ENCODE data around the gene PROB1. TPM values are rescaled to one million over a fixed set of nuclear protein-coding genes. Genes with fewer than 3 reads are reported as not detected.
A peak's percentile ranks its signal among the peaks of the same experiment; 100 is the strongest.

PROB1 gene
- total RNA-seq, 1 donor from 2014 or later, result 1.9 TPM

GRCh38 chr5:139422307-139422893 lies 27.5 kb upstream of the PROB1 start:
- Histone ChIP-seq H3K4me1 (peaks cover 7% of the 10 kb centered on the region), H3K4me3 (no peak overlapping the region), H3K36me3 (peaks cover 46% of the 10 kb centered on the region), H3K9me3 (no peaks in the 10 kb centered on the region), H3K27ac (no peak overlapping the region), H3K27me3 (no peaks in the 10 kb centered on the region)
- DNase-seq, result no peak
- peak; percentile 86 for TF ChIP-seq CTCF (IDR thresholded peaks at IDR 0.05)
- ATAC-seq, result peak; percentile 94
- intact Hi-C loops (cut with DNase I), result loop anchor here (5.0 kb wide), 1 partner anchor 90 kb away; no protein-coding TSS in a partner anchor

- no peaks in the 10 kb centered on the region for H3K27me3 ChIP-seq
- H3K27ac ChIP-seq, result no peak overlapping the region
- H3K9me3 ChIP-seq, result no peaks in the 10 kb centered on the region
- no peak for ATAC-seq
- no peak for DNase-seq
- no peak overlapping the region for H3K4me3 ChIP-seq
- H3K4me1 ChIP-seq, result peaks cover 18% of the 10 kb centered on the region
- TF ChIP-seq CTCF (IDR thresholded peaks at IDR 0.05), result no peak
- peaks cover 31% of the 10 kb centered on the region for H3K36me3 ChIP-seq
- intact Hi-C loops (cut with DNase I), result loop anchor here (5.0 kb wide), 1 partner anchor 93 kb away; no protein-coding TSS in a partner anchor
These were observed 24.6 kb upstream of the PROB1 start for GRCh38 chr5:139419226-139420192.

GRCh38 chr5:139418793-139419192 lies 23.9 kb upstream of the PROB1 start:
- intact Hi-C loops (cut with DNase I), result no loop called here
- no peak for TF ChIP-seq CTCF (IDR thresholded peaks at IDR 0.05)
- H3K4me3 ChIP-seq, result no peak overlapping the region
- H3K36me3 ChIP-seq, result peaks cover 25% of the 10 kb centered on the region
- no peak overlapping the region for H3K27ac ChIP-seq
- H3K4me1 ChIP-seq, result peaks cover 18% of the 10 kb centered on the region
- H3K9me3 ChIP-seq, result no peaks in the 10 kb centered on the region
- H3K27me3 ChIP-seq, result no peaks in the 10 kb centered on the region
- DNase-seq, result no peak
- ATAC-seq, result no peak

- Histone ChIP-seq H3K27me3 (no peaks in the 10 kb centered on the region), H3K4me1 (peaks cover 18% of the 10 kb centered on the region), H3K27ac (no peak overlapping the region), H3K9me3 (no peaks in the 10 kb centered on the region), H3K36me3 (peaks cover 20% of the 10 kb centered on the region), H3K4me3 (no peak overlapping the region)
- DNase-seq, result no peak
- ATAC-seq, result no peak
- intact Hi-C loops (cut with DNase I), result no loop called here
- TF ChIP-seq CTCF (IDR thresholded peaks at IDR 0.05), result no peak
These were observed 22.3 kb upstream of the PROB1 start for GRCh38 chr5:139417214-139417613.

- Histone ChIP-seq H3K27ac (no peak overlapping the region), H3K4me1 (peaks cover 18% of the 10 kb centered on the region), H3K27me3 (no peaks in the 10 kb centered on the region), H3K36me3 (peaks cover 20% of the 10 kb centered on the region), H3K9me3 (no peaks in the 10 kb centered on the region), H3K4me3 (no peak overlapping the region)
- ATAC-seq (peak; percentile 34), DNase-seq (no peak)
- intact Hi-C loops (cut with DNase I), result no loop called here
- TF ChIP-seq CTCF (IDR thresholded peaks at IDR 0.05), result no peak
These were observed 21.7 kb upstream of the PROB1 start for GRCh38 chr5:139416651-139417050.
